HG03565 (cell line): Measurements from ENCODE around the gene FHL2.

Source experiments
- ATAC-seq: cut with Tn5 transposase; IDR thresholded peaks from one replicate; pipeline ENCODE4 v1.9.1; 2021; ENCODE audit warnings: mild to moderate bottlenecking, moderate library complexity; ENCODE audit not compliant: unreplicated experiment

Gene FHL2

DNA sequence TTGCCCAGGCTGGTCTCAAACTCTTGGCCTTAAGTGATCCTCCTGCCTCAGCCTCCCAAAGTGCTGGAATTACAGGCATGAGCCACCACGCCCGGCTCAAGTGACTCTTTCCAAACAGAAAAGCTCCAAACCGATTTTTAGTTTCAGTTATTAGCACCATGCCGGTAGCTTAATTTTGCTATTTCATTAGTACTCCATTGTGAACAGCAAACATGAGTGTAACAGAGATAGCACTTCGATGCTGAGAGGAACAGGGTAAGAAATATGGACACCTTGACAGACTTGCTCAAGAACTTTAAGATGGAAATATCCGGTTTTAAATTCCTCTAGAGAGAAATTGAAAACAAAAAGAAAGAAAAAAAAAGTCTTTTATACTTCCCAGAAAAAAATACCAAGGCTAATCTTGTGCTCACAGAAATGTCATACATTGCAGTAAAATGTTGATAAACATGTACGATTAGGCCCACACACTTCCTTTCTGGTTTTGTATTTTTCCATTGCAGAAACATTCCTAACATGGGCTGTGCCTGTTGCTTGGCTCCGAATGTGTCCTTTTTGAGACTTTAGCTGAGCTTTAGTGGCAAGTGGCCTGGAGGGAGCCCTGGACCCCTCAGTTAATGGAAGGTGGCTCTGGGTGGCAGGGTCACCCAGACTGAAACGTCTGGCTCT lies 18.3 kb downstream of the FHL2 start:
- ATAC-seq = no peak

DNA sequence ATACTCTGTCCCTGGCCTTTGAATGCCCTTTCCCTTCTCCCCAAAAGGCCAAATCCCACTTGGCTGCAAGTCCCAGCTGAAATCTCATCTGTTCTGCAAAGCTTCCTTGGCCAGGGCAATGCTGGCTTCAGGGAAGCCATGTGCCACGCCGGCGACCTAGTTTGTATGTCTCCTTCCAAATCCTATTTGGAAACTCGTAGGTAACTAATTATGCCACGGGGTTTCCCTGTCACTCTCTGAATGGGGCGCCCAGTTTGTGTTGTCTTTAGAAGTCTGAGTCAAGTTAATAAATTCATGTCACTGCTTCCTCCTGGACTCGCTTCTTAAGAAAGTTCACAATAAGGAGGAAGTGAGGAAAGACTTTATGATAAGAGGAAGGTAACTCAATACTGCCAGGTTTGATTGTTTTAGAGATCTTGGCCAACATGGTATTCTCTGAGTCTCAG lies 19.1 kb downstream of the FHL2 start:
- ATAC-seq = no peak

DNA sequence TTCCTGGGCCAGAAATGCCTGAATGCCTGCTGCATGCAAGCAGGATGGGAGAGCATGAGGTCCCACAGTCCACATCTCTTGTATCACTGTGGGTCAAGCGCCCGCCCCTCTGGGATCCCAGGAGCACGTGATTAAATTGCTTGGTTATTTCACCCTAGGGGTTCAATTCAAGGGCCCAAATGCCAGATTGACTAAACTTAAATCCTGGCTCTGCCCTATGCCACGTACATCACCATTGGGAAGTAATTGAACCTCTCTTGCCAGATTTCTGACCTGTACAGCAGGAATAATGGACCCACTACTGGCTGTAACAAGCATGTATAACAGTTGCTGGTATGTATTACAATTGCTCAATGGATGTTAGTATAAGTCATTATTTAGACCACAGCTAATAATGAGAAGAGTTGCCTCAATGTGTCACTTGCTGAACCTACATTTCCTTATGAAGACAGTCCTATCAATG lies 19.9 kb downstream of the FHL2 start:
- no peak for ATAC-seq

DNA sequence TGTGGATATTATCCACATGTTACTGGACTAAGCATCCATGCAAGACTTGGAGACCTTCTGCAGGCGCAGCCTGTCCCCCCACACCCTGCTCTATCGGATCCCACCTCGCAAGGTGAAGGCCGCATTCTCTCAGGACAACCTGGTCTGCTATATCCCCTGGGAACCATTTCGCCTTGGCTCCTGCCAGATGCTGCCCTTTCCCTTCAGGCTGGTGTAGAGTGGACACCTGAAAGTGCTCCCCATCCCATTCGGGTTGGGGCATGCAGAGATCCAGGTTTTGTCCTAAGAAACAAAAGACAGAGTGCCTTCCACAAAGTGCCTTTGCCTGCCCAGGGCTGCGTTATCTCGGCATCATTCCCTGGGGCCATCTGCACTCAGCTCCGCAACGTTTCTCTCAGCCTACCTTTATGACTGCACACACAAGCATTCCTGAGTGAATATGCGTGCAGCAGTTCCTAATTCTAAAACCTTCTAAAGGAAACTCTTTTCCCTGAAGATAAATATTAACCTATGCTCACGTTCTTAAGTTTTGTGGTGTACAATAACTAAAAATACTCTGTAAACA lies 20.5 kb downstream of the FHL2 start:
- no peak for ATAC-seq

DNA sequence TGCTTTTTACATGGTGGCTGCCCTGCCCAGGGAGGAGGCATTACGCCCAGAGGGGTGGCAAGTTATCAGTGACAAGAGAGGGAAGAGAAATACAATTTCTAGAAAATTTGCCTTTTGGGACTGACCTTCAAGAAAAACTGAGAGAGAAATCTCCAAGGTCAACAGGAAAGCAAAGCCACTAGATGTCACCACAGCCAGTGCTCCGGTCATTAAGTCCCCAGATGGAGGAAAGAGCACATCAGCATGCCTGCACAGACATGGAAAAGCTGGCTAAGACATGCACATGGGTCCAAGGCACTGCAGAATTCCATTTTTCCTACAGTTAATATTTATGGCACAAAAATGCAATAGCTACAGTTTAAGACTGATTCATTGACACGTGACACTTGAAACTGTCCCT lies 21.0 kb downstream of the FHL2 start:
- ATAC-seq = no peak

DNA sequence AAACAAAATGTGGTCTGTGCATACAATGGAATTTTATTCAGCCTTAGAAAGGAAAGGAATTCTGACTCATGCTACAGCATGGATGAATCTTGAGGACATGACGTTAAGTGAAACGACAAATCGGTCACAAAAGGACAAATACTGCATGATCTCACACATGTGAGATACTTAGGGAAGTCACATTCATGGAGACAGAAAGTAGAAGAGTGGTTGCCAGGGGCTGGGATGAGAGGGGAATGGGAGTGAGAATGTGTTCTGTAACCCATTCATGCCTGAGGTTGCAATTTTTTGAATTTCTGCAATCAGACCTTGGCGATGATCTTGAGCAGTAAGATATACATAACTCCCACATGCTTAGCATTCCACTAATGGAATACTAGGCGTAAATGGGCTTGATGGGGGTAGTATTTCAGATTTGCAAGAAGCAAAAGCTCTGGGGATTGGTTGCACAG lies 22.0 kb downstream of the FHL2 start:
- no peak for ATAC-seq

DNA sequence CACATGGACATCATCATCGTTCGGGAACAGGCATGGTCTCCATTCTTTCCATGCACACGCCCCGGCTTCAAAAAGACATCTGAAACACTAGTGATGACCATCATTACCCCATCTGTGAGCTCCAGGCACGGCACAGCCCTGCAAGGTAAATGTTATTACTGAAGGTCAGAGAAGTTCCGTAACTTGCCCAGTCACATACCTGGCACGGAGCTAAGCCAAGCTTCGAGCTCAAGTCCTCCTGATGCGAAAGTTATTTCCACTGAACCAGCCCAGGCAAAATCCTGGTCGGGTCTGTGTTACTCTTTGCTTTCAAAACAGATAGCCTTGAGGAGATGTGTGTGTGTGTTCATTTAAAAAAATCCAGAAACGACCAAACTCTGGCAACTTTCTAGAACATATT lies 22.8 kb downstream of the FHL2 start:
- ATAC-seq = no peak

DNA sequence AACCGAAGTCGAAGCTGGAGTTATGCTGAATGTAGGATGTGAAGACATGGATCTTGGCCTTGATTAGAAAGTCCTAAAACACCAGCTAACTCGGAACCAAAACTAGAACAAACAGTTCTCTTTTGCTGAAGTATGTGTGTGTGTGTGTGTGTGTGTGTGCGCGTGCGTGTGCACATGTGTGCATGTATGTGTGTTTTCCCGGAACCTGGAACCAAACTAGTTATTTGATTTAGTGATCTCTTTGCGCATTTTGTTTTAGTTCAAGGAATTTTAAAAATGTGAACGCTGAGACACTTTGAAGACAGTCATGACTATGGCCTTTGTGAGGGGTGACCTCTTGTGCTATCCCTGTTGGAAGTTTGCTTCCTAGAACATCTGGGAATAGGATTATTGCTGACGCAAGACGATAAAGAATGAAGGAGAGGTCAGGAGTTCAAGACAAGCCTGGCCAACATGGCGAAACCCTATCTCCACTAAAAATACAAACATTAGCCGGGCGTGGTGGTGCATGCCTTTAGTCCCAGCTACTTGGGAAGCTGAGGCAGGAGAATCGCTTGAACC lies 23.8 kb downstream of the FHL2 start:
- no peak for ATAC-seq

DNA sequence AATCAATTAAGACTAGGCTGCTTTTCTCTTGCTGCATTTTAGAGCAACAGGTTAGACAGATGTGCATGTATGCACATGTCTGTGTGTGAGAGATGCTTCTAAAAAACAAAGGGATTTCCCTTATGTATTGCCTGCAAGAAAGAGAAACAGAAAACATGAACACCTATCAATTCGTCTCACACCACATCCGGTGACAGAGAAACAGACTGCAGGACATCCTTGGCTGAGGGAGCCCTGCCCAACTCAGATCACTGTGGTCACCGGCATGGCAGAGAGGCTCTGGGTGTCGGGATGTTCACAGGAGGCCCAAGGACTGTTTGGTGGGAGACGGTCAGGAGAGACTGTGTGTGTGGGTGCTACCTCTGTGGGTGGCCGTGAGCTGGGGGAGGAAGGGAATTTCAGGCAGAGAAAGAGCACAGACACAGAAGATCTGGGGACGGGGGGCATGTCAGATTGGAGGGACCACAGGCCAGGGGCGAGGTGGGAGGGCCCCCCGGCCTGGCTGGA lies 24.9 kb downstream of the FHL2 start:
- peak; percentile 89 for ATAC-seq

DNA sequence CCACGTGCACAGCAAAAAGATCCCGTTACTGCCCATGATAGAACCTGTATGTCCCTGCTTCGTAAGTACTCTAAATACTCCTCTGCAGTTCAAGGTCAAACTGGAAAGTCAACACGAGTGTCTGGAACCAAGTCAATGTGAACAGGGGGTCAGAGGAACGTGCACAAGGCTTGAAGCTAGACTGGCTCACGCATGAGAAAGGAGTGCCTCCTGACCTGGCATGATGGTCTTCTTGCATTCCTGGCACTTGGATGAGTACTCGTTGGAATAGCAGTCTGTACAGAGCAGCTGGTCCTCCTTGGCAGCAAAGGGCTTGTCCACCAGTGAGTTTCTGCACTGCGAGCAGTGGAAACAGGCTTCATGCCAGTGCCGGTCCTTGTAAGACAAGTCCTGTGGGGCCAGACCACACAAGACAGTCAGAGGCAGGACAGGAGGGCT lies 25.5 kb downstream of the FHL2 start:
- ATAC-seq = no peak

DNA sequence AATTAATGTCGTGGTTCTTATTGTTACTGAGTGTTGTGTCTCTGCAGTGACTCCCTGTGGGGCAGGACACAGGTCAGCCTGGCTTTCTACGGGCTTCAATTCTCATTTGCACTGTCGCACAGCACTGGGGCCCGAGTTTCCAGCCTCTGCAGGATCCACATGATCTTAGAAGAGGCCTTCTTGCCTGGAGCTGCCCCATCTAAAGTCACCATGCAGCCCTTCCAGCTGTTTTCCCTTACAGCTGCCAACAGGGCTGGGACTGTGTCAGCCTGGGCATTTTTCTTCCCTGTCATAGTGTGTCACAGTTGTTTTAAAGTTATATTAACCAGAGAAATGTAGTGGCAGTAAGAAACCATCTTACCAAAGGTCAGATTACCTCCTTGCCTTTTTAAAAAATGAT lies 27.0 kb downstream of the FHL2 start:
- ATAC-seq = no peak

DNA sequence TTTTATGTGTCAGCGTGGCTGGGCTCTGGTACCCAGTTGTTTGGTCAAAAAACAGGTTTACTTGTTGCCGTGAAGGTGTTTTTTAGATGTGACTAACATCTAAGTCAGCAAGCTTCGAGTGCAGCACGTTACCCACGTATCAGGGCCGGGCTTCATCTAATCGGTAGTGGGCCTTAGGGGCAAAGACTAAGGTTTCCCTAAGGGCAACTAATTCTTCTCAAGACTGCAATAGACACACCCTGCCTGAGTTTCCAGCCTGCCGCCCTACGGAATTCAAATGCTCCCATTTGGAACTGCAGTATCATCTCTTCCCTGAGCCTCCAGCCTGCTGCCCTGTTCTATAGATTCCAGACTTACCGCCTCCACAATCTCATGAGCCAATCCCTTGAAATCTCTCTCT lies 27.7 kb downstream of the FHL2 start:
- no peak for ATAC-seq

DNA sequence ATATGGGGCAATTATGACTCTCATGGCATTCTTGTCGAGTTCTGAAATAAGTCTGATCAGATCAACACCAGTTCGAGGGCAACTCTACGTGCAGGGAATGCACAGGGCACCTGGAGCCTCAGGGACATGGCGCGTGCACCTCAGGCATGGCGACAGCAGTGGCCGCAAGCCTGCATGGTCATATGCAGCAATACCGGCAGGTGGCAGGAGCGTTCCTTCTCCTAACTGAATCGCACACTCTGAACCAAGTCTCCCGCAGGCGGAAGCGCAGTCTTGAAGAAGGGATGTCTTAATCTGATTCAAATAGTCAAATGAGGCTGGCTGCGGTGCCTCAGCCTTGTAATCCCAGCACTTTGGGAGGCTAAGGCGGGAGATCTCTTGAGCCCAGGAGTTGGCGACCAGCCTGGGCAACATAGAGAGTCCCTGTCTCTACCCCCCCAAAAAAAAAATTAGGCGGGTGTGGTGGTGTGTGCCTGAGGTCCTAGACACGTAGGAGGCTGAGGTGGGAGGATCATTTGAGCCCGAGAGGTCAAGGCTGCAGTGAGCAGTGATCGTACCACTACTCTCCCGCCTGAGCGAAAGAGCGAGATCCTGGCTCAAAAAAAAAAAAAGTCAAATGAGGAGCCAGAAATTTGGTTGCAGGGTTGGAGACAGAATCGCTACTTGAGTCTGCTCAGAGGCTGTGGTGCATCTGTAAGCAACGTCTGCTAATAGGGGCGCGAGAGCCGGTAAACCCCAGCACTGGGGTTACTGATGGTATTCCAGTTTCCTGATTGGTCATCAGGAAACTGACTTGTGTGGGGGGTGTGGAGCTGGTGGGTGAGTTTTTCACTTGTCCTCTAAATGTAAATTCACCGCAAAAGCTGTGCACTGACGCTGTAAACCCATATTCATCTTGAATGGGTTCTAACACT lies 28.8 kb downstream of the FHL2 start:
- peak; percentile 91 for ATAC-seq

DNA sequence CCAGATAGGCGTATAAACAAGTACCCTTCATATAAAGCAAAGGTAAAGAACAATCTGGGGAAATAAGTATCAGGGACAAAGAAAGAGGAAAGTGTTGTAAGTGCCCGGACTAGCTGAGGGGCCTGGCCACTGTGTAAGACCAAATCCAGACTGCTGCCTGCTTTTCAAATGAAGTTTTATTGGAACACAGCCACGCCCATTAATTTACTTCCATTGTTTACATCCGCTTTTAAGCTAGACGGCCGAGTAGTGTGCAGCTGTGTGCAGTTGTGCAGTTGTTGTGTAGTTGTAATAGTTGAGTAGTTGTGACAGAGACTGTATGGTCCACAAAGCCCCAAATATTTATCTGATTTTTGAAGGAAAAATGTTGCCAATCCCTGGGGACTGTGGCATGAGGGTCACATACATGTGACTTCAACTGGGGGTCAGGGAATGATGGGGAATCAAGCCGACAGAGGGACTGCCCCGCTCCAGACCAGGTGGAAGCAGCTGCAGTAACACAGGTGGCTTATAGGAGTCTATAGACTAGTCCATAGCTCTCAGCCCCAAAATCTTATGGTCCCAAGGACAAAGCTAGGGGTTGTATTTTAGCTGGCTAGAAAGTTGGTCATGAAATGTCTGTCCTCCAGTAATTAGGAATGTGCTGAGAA lies 30.0 kb downstream of the FHL2 start:
- ATAC-seq = no peak

DNA sequence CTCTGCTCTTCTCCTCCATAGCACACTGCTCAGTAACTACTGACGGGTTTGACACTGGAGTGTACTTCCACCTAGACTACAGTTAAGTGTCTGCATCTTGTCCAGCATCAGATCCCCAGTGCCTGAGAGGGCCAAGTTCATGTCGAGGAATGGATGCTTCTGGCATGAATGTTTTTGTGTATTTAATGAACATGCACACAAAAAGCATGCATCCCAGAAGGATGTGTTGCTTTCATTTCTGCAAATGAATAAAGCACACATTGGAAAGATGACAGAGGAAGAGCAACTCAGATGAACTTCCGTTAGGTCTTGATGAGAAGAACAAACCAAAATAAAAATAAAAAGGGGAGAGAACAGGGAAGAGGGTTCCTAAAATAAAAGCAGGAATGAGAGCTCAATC lies 33.6 kb downstream of the FHL2 start:
- no peak for ATAC-seq

DNA sequence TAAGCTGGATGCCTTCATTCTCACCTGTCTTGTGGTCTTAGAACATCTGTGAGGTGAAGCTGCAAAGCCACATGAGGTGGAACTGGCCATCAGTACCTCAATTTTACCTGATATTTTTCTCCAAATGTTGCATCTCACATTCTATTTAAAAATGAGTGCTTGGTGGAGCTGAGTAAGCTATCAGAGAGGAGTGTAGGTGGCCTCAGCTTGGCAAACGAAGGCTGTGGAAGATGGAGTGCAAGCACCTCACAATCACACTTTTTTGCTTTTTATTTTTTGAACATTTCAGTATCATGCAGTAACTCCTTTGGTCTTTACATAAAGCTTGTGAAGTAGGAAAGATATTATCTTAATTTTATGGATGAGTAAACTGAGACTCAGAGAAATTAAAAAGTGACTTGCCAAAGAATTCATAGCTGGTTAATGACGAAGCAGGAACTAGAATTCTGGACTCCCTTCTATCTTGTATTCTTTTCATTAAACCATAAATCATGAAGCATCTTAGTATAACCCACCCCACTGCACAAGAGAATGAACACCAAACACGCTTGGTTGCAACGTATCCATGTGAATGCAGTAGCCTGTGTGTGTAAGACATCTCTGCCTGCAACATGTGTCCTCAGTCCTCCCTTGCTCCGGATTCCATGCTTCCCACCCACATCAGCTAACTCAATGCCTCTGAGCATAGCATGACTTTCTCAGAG lies 34.3 kb downstream of the FHL2 start:
- ATAC-seq = no peak

DNA sequence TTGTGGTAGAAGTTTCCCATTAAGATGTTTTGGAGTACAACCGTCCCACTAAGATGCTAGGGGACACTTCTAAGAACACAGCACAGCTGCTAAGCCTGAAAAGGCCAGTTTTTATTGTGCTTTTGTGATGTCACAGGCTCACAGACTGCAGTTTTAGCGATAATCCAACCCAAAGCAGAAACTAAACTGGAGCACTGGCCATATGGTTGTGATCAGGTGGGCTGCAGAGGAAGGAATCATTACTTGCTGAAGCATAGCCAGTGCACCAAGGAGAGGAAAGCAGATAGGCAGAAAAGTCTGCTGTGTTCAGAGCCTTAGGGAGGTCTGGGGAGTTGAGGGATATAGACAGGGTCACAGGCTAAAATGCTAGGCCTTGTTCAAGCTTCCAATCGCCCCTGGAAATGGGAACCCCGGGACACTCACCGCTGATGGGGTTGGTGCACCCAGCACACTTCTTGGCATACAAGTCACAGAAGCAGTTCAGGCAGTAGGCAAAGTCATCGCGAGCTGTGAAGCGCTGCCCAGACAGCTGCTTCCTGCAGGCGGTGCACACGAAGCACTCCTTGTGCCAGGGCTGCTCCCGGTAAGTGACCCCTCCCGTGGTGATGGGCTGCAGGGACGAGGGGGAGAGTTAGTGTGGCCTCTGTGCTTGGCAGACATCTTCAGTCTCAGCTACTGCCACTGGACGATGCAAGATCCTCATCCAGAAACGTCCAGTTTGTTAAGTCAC lies 35.8 kb downstream of the FHL2 start:
- no peak for ATAC-seq

DNA sequence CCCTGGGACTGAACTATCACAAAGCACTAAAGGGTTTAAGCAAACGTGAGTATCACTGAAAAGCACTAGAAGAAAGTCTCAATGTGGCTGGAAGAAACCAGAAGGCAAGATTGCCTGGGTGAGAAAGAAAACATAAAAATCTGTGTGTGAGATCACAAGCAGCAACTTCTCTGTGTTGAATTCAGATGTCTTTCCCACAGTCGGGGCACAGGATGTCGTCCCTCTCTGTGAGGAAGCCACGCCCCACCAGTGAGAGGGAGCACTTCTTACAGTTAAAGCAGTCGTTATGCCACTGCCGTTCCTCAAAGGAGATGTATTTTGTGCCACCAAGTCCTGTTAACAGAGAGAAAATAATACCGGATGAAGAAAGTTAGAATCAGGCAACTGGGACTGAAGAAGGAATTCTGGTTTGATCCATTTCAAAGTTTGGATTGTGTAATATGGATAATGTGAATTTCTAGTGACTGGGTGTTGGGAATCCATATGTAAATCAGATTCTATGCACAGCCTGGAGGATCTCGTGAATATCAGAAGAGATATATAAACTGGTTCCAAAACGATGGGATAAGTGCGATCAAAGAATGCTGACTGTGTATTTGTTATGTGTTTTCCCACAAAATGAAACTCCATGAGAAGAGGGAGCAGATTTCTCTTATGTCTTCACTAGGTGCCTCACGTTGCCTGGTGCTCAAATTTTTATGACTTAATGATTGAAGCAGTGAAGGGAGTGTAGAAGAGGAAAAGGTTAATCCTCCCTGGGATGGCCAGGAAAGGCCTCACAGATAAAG lies 37.6 kb downstream of the FHL2 start:
- no peak for ATAC-seq

DNA sequence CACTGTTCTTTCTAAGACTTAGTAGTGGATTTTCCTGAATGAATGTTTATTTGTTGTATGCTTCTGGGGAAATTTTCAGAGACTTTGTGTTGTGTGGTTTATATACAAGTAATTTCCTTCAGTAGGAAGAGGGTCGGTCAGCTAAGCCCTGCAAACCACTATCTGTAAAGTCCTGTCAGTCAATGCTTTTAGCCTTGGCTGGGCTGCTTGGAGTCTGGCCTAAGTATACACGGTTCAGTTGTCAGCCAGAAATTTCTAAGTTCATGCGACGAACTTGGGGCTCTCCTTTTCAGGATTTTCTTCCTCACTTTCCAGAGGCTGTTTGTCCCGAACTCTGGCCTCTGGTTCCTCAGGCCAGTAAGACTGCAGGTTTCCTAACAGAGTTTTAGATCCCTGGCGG lies 40.3 kb downstream of the FHL2 start:
- ATAC-seq = no peak
